Suprapubic skin (tissue), 4 donors: ENCODE measurements around the gene MLLT10. TPM values are rescaled to one million over a fixed set of nuclear protein-coding genes. Genes with fewer than 3 reads are reported as not detected.

ENCODE experiments used
- DNase-seq, 2 donors: peaks; one replicate each; pipeline ENCODE4 v3.0.0-alpha.2; 2019; ENCODE audit warnings: low spot score in 2 of 2
- H3K27ac ChIP-seq: fragments of 200-600 bp; sonication (generic); one replicate; pipeline ENCODE4 v1.5.1; 2019
- H3K27me3 ChIP-seq: fragments of 200-600 bp; sonication (generic); one replicate; pipeline ENCODE4 v1.5.1; 2019
- H3K36me3 ChIP-seq: fragments of 200-600 bp; sonication (generic); one replicate; pipeline ENCODE4 v1.5.1; 2019
- H3K4me1 ChIP-seq: fragments of 200-600 bp; sonication (generic); one replicate; pipeline ENCODE4 v1.5.1; 2019
- H3K4me3 ChIP-seq: fragments of 200-600 bp; sonication (generic); one replicate; pipeline ENCODE4 v1.5.1; 2019; ENCODE audit warnings: mild to moderate bottlenecking
- H3K9me3 ChIP-seq: fragments of 200-600 bp; sonication (generic); one replicate; pipeline ENCODE4 v1.5.1; 2019
- EP300 ChIP-seq: sonication (generic); formaldehyde crosslinking; IDR thresholded peaks from one replicate; pipeline ENCODE4 v1.6.1; 2017; ENCODE audit warnings: antibody characterized with exemption
- POLR2A ChIP-seq, 2 donors: fragments of 450-650 bp; IDR thresholded peaks; one replicate each; pipeline ENCODE4 v1.6.1; 2017; ENCODE audit warnings: antibody characterized with exemption in 2 of 2, mild to moderate bottlenecking in 2 of 2, moderate library complexity in 2 of 2
- POLR2AphosphoS5 ChIP-seq, 3 donors: sonication (generic); formaldehyde crosslinking; IDR thresholded peaks; one replicate each; pipeline ENCODE4 v1.6.1; 2017; ENCODE audit warnings: antibody characterized with exemption in 3 of 3
- WGBS: methylation state at CpG from one replicate; pipeline ENCODE4 v1.1.5; 2018; 5-methylcytosine and 5-hydroxymethylcytosine counted together
- total RNA-seq, 4 donors: library from RNA; depleted of rRNA; stranded (reverse); fragments of >200 nt; gene quantifications; one replicate each; pipeline ENCODE4 v1.1.0, GENCODE V29; 2016
- TF ChIP-seq, protein P1 (sequence below), 2 donors: fragments of 200-600 bp in 1 of 2; fragments of 450-650 bp in 1 of 2; sonication (generic) in 1 of 2; IDR thresholded peaks; one replicate each; pipeline ENCODE4 v1.5.1; 2016 to 2019; ENCODE audit warnings: antibody characterized with exemption in 2 of 2, mild to moderate bottlenecking in 1 of 2, moderate library complexity in 1 of 2

The MLLT10 gene
- total RNA-seq, 4 donors from 2014 or later: 58.0 to 97.8 (median 64.4) TPM

- Histone ChIP-seq H3K36me3 (peaks cover 25% of the 10 kb centered on the region), H3K27me3 (no peaks in the 10 kb centered on the region), H3K9me3 (no peaks in the 10 kb centered on the region), H3K27ac (no peak overlapping the region), H3K4me1 (peaks cover 11% of the 10 kb centered on the region), H3K4me3 (no peak overlapping the region)
- TF ChIP-seq POLR2A (IDR thresholded peaks at IDR 0.05): no peak
- TF ChIP-seq, protein P1, sequence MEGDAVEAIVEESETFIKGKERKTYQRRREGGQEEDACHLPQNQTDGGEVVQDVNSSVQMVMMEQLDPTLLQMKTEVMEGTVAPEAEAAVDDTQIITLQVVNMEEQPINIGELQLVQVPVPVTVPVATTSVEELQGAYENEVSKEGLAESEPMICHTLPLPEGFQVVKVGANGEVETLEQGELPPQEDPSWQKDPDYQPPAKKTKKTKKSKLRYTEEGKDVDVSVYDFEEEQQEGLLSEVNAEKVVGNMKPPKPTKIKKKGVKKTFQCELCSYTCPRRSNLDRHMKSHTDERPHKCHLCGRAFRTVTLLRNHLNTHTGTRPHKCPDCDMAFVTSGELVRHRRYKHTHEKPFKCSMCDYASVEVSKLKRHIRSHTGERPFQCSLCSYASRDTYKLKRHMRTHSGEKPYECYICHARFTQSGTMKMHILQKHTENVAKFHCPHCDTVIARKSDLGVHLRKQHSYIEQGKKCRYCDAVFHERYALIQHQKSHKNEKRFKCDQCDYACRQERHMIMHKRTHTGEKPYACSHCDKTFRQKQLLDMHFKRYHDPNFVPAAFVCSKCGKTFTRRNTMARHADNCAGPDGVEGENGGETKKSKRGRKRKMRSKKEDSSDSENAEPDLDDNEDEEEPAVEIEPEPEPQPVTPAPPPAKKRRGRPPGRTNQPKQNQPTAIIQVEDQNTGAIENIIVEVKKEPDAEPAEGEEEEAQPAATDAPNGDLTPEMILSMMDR (IDR thresholded peaks at IDR 0.05): peak; percentile 27 to 64
- 65% methylated on average over 10 of the region's 10 CpGs for WGBS
- no peak for DNase-seq
Observed at GRCh38 chr10:21732067-21732772, 198.2 kb downstream of the MLLT10 start.

DNA sequence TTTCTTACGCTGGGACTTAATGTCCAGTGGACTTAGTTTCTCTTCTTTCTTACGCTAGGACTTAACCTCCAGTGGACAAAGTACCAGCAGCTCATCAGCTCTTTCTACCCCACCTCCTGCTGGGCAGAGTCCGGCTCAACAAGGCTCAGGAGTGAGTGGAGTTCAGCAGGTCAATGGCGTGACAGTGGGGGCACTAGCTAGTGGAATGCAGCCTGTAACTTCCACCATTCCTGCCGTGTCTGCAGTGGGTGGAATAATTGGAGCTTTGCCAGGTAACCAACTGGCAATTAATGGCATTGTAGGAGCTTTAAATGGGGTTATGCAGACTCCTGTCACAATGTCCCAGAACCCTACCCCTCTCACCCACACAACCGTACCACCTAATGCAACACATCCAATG is 199.7 kb downstream of the MLLT10 start:
- Histone ChIP-seq H3K4me1 (no peaks in the 10 kb centered on the region), H3K36me3 (peaks cover 39% of the 10 kb centered on the region), H3K27ac (no peak overlapping the region), H3K4me3 (no peak overlapping the region), H3K27me3 (no peaks in the 10 kb centered on the region), H3K9me3 (no peaks in the 10 kb centered on the region)
- WGBS: 84% methylated on average over 6 of the region's 6 CpGs
- TF ChIP-seq, protein P1 (IDR thresholded peaks at IDR 0.05): no peak
- TF ChIP-seq EP300 (no peak), POLR2AphosphoS5 (IDR thresholded peaks at IDR 0.05) (no peak), POLR2A (IDR thresholded peaks at IDR 0.05) (no peak)
- DNase-seq: no peak

DNA sequence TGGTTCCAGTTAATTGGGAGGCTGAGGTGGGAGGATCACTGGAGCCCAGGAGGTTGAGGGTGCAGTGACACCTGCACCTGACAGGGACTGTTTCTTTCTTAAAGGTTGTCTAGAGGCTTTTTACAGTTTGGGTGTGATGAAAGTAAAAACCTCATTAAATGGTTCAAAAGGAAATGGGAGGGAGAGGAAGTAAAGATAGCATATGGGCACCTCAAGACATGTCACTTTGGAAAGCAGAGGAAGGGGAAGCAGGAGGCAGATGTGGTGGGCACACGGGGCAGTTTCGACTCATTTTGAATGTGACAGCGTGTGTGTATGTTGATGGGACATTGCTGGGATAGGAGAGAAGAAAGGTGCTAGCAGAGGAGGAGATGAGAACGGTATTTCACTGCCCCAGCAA is 203.1 kb downstream of the MLLT10 start:
- 81% methylated on average over 4 of the region's 4 CpGs for WGBS
- no peaks in the 10 kb centered on the region for H3K9me3 ChIP-seq
- no peaks in the 10 kb centered on the region for H3K4me1 ChIP-seq
- H3K27me3 ChIP-seq: no peaks in the 10 kb centered on the region
- no peak for DNase-seq
- no peak overlapping the region for H3K27ac ChIP-seq
- H3K4me3 ChIP-seq: no peak overlapping the region
- no peak for TF ChIP-seq EP300
- no peak for TF ChIP-seq POLR2A (IDR thresholded peaks at IDR 0.05)
- TF ChIP-seq POLR2AphosphoS5 (IDR thresholded peaks at IDR 0.05): no peak
- TF ChIP-seq, protein P1 (IDR thresholded peaks at IDR 0.05): no peak
- H3K36me3 ChIP-seq: peaks cover 68% of the 10 kb centered on the region

- Histone ChIP-seq H3K4me1 (no peaks in the 10 kb centered on the region), H3K4me3 (no peak overlapping the region), H3K9me3 (no peaks in the 10 kb centered on the region), H3K27ac (no peak overlapping the region), H3K36me3 (peaks cover 73% of the 10 kb centered on the region), H3K27me3 (no peaks in the 10 kb centered on the region)
- DNase-seq: no peak
- TF ChIP-seq POLR2AphosphoS5 (IDR thresholded peaks at IDR 0.05) (no peak), EP300 (no peak), POLR2A (IDR thresholded peaks at IDR 0.05) (no peak)
- TF ChIP-seq, protein P1 (IDR thresholded peaks at IDR 0.05): no peak
- 80% methylated on average over 4 of the region's 4 CpGs for WGBS
Observed at GRCh38 chr10:21740989-21741388, 207.0 kb downstream of the MLLT10 start.

- H3K9me3 ChIP-seq: no peaks in the 10 kb centered on the region
- H3K4me1 ChIP-seq: no peaks in the 10 kb centered on the region
- H3K36me3 ChIP-seq: peaks cover 56% of the 10 kb centered on the region
- no peak for TF ChIP-seq POLR2AphosphoS5 (IDR thresholded peaks at IDR 0.05)
- TF ChIP-seq EP300: no peak
- TF ChIP-seq, protein P1 (IDR thresholded peaks at IDR 0.05): no peak
- no peak for TF ChIP-seq POLR2A (IDR thresholded peaks at IDR 0.05)
- no peak overlapping the region for H3K27ac ChIP-seq
- H3K4me3 ChIP-seq: no peak overlapping the region
- no peak for DNase-seq
- 92% methylated on average over 5 of the region's 5 CpGs for WGBS
- H3K27me3 ChIP-seq: no peaks in the 10 kb centered on the region
Observed at GRCh38 chr10:21742740-21743412, 208.8 kb downstream of the MLLT10 start.
